NCI-H524 (cell line): ENCODE results near the gene ANO7.
A peak's percentile ranks its signal among the peaks of the same experiment; 100 is the strongest.

Experiments
- DNase-seq, 2 experiments: peaks; one replicate each; lab custom pipeline; 2025; lab: John Stamatoyannopoulos, UW

Gene ANO7

DNA sequence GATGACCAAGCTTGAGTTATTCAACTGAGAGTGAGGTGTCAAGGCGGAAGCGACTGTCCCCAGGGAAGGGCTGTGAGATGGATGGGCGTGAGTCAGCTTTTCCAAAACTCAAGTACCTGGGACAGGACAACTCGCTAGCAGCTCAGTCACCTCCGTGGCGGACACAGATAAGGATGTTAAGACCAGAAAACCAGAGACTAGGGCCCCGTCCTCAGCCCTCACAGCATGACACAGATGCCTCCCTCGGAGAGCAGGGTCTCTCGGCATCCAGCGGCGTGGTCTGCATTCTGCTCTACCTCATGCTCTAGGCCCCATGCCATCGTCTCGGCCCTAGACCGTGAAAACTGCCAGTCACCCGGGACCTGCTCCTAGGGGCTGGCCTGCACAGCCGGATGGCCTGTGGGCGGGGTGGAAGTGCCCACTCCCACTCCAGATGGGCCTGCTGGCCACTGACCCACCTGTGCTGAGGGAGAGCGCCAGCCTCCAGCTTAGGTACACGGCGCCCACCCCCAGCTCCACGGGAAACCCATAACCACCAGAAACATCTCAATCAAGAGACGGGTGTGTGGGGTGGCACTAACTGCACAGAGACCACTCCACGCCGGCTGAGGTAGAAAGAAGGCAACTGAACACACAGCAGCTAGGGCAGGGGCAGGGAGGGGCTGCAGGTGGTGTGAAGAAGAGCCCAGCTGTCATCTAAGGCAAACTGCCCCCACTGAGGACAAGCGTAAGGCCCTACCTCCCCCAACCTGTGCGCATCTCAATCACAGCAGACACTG lies 39.8 kb downstream of the ANO7 start:
- DNase-seq = no peak

GRCh38 chr2:241228860-241229516 lies 40.5 kb downstream of the ANO7 start:
- no peak for DNase-seq

GRCh38 chr2:241229563-241230401 lies 41.3 kb downstream of the ANO7 start:
- DNase-seq = no peak

GRCh38 chr2:241230435-241230834 lies 42.0 kb downstream of the ANO7 start:
- no peak for DNase-seq

- DNase-seq = no peak
Observed at GRCh38 chr2:241232736-241233575, 44.5 kb downstream of the ANO7 start.

DNA sequence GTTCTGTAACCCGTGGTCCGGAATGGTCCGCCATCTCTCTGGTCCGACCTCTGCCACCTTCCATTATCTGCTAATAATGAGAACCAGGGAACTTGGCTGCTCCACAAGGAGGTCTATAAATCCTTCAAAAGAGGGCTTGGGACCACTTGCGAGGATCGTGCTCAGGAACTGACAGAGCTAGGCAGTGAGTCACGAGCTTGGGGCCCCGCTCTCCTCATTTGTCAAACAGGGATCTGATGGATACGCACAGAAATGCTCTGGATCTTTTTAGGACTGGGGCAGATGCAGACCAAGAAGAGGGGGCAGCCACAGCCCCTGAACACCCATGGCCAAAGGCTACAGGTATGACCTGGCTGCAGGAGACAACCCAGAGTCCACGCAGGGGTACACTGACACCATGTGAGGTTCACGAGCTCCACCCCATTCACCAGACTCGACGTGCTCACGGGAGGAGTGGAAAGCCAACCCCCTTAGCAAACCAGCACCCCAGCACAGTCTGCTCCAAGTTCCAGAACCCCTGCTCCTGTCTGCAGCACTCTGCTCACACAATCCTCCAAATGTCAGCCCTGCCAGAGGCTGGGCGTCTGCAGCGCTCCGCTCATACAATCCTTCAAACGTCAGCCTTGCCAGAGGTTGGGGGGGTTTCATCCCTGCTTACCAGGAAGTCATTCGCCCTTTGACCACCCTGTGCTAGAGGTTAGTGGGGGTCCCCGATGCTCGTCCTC lies 45.8 kb downstream of the ANO7 start:
- DNase-seq = no peak

DNA sequence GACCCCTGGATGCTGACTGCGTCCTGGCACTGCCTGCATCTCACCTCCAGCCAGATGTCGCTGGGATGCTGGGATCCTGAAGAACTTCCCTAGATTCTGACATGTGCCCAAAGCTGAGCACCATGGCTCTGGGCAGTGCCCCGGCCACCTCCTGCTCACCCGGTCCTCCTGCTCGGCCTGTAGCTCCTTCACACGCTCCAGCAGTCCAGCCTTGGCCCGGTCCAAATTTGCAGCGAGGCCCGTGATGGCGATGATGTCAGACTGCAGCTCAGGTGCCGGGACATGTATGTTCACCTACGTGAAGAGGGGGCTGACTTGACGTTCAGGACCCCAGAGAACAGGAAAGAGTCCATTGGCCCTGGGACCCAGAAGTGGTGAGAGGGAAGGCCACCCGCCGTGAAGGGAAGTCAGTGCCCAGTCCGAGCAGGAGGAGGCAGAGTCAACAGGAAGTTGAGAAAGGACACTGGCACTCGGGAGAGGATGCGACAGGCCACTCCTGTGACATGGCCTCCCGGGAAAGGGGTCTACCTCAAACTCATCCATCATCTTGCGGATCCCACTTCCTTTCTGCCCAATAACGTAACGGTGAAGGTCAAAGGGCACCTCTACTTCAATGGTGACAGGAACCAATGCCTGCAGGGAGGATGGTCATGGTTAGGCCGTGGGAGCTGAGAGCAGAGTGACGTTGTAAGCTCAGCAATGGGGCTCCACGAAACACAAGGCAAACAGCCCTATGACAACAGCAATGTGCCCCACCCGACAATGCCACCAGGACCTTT lies 46.7 kb downstream of the ANO7 start:
- DNase-seq = no peak

DNA sequence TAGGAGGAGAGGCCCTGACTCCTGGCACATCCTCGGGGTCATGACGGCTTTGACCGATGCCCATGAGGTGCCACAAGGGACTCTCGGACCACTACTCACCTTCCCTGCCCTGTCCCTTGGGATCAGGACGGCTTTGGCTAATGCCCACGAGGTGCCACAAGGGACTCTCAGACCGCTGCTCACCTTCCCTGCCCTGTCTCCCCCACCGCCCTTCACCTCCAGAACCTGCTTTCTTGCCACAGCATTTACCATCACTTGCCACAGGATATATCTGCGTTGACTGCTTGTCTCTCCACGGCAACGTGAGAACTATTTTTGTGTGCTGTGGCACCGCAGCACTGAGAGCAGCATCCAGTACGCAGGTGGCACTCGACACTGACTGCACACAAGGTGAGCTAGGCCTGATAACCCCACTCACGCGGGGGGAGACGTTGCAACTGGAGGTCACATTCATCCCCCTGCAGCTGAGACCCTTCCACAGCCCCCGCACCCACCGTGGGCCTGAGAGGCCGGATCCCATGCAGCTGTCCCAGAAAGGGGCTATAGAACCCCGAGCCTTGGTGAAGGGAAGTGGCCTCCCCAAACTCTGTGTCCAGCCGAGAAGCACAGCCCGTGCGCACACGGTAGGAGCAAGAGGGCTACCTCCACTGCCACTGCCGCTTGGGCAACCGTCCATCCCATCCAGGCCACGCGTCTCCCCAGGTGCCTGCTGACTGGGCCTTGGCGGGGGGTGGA lies 47.5 kb downstream of the ANO7 start:
- DNase-seq = no peak

DNA sequence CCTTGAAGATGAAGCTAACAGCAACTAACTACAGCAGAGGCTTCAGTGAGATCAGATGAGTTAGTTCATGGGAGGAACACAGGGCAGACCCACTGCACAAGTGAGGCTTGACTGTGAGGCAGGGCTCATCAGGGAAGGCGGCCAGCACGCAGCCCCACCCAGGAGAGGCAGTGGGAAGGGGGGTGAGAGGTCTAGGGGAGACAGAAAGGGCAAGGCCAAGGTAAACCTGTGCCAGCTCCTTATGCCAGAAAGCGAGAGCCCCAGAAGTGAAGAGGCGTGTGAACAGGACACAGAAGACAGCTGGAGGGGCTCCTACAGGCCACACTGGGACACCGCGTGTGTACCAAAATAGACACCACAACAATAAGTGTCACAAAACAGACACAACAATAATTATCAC lies 48.6 kb downstream of the ANO7 start:
- no peak for DNase-seq

GRCh38 chr2:241237949-241238371 lies 49.5 kb downstream of the ANO7 start:
- no peak for DNase-seq

DNA sequence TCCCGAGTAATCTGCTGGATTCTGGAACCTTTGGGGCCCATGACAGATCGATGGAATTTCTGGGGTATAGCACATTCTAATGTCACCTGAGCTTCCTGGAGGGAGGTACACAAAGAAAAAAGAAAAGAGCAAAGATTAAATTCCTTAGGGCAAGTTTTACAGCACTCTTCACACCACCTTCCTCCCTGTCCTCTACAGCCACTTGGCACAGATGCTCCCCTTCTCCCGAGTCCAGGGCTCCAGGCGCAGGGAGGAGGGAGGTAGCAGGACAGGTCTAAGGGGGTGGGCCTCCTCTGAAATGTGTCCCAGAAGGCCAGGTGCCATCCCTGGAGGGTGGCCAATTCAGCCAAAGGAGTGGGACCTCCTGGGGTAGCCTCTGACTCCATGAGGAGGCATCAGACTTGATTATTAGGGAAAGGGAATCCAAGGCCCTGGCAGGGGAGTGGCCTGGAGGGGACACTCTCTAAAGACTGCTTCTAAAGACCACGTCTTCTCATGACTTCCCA lies 50.3 kb downstream of the ANO7 start:
- no peak for DNase-seq

- DNase-seq = no peak
Observed at GRCh38 chr2:241239552-241240202, 51.2 kb downstream of the ANO7 start.

GRCh38 chr2:241240320-241241004 lies 52.0 kb downstream of the ANO7 start:
- DNase-seq = no peak

DNA sequence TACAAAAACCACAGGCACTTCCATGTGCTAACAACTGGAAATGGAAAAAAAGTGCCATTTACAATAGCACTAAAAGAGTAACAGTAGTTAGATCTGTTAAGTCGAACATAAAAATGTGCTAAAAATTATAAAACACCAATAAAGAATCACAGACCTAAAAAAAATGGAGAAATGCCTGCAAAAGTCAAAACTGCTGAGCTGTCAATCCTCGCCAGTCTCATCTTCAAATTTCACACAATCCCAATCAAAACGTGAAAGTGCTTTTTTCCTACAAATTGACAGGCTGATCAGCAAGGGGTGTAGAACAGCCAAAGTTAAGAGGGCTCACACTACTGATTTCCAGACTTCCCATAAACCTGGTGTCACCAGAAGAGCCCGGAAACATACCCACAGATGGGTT lies 53.2 kb downstream of the ANO7 start:
- DNase-seq = no peak

DNA sequence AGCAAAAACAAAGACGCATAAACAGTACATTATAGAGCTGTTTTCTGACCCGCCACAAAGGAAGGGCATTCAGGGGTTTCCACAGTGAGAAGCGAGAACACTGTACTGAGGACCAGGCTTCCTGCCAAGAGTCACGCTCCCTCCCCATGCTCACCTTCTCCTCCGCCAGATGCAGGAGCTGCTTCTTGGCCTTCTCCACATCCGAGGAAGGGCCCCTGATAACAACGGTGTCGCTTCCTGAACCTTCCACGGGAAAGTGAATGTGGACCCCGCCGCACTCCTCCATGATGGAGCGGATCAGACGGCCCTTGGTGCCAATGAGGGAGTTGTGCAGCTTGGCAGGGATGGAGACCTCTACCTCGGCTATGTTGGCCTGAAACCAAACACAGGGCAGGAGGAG lies 53.8 kb downstream of the ANO7 start:
- DNase-seq = no peak

GRCh38 chr2:241244368-241244767 lies 55.9 kb downstream of the ANO7 start:
- DNase-seq = no peak

DNA sequence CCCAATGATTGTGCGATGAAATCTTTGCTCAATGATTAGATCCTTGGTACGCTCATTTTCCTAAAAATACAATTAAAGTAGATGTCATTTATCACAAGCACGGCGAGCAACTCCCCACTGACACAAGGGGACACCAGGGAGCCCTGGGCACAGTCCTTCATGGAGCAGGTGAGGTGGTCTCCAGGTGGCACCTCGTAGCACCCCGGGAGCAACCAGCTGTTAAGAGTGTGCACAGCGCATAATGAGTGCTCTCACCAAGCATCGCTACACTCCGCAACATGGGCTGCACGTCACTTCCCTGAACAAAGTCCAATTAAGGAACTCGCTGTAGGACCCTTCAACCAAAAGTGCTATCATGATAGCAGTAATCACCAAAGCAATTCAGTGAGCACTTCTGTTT lies 59.8 kb downstream of the ANO7 start:
- peak in 1 of 2 experiments; percentile 11 for DNase-seq

DNA sequence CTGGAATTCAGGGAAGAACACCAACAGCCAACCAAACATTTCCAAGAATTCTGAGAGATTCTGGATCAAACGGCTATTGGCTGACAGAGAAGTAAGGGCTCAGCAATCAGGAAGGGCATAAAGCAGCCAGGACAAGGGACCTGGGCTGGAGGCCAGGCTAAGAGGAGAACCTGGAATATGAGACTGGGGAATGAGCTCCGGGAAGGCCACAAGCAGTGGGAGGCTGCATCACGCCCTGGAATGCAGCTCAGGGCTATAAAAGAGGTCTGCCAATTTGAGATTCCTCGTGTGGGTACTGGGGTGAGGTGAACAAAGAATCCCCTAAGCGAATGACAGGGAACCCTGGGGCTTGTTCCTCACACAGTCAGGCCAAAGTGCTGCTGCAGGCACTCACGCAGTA lies 60.4 kb downstream of the ANO7 start:
- no peak for DNase-seq
